WTC11 (cell line): ENCODE measurements around the gene PTPRG. TPM values are rescaled to one million over a fixed set of nuclear protein-coding genes. Genes with fewer than 3 reads are reported as not detected.

Experiments used
- ATAC-seq: fragments of 200-7000 bp; cut with Tn5 transposase; 2 replicates; pipeline ENCODE4 v1.10.0; 2021; ENCODE audit warnings: mild to moderate bottlenecking, moderate library complexity
- CTCF ChIA-PET: fragments of 300-600 bp; sonication (Branson Sonifier 250); formaldehyde crosslinking; loops from one replicate; lab custom pipeline; 2021; ENCODE audit warnings: antibody characterized with exemption; lab: Charles Lee
- POLR2A ChIA-PET: fragments of 350-600 bp; sonication (Branson Sonifier 250); formaldehyde crosslinking; loops from one replicate; lab custom pipeline; 2021; ENCODE audit warnings: antibody characterized with exemption; lab: Charles Lee
- DNase-seq: peaks from one replicate; pipeline ENCODE4 v3.0.0; 2021; ENCODE audit warnings: low spot score
- H3K27ac Mint-ChIP-seq: 2 replicates; pipeline ENCODE4 v1.8.0; 2021; ENCODE audit warnings: mixed read lengths
- H3K27me3 Mint-ChIP-seq: 2 replicates; pipeline ENCODE4 v1.8.0; 2021; ENCODE audit warnings: low read depth, mild to moderate bottlenecking, moderate library complexity, mixed read lengths
- H3K36me3 Mint-ChIP-seq: 2 replicates; pipeline ENCODE4 v1.8.0; 2021; ENCODE audit warnings: mixed read lengths
- H3K4me1 Mint-ChIP-seq: 2 replicates; pipeline ENCODE4 v1.8.0; 2022; ENCODE audit warnings: mixed read lengths
- H3K4me3 Mint-ChIP-seq: 2 replicates; pipeline ENCODE4 v1.8.0; 2021; ENCODE audit warnings: mild to moderate bottlenecking, moderate library complexity, mixed read lengths
- H3K9me3 Mint-ChIP-seq: 2 replicates; pipeline ENCODE4 v1.8.0; 2021; ENCODE audit warnings: mixed read lengths
- AR ChIP-seq: fragments of 250-450 bp; sonication (Bioruptor Pico); IDR thresholded peaks from 2 replicates; pipeline ENCODE4 v1.9.0; 2021; ENCODE audit warnings: mild to moderate bottlenecking
- ATF1 ChIP-seq: sonication (generic); formaldehyde crosslinking; IDR thresholded peaks from 2 replicates; pipeline ENCODE4 v1.8.1; 2023; ENCODE audit warnings: mild to moderate bottlenecking, moderate library complexity, missing genetic modification reagents
- CBFB ChIP-seq: sonication (generic); formaldehyde crosslinking; IDR thresholded peaks from 2 replicates; pipeline ENCODE4 v1.8.1; 2022; ENCODE audit warnings: mild to moderate bottlenecking, low read depth, missing genetic modification reagents
- CREM ChIP-seq: sonication (generic); formaldehyde crosslinking; IDR thresholded peaks from 2 replicates; pipeline ENCODE4 v1.8.1; 2022; ENCODE audit warnings: mild to moderate bottlenecking, missing genetic modification reagents, moderate library complexity
- E2F5 ChIP-seq: sonication (generic); formaldehyde crosslinking; IDR thresholded peaks from 2 replicates; pipeline ENCODE4 v1.8.1; 2022; ENCODE audit warnings: mild to moderate bottlenecking, moderate library complexity, missing genetic modification reagents
- FOXJ3 ChIP-seq: sonication (generic); formaldehyde crosslinking; IDR thresholded peaks from 2 replicates; pipeline ENCODE4 v1.9.0; 2021; ENCODE audit warnings: missing genetic modification reagents, mild to moderate bottlenecking, borderline replicate concordance
- FOXP1 ChIP-seq: sonication (generic); formaldehyde crosslinking; IDR thresholded peaks from 2 replicates; pipeline ENCODE4 v1.8.0; 2022; ENCODE audit warnings: missing genetic modification reagents, mild to moderate bottlenecking, moderate library complexity, borderline replicate concordance
- GTF2I ChIP-seq: fragments of 250-450 bp; sonication (Bioruptor Pico); conservative IDR thresholded peaks from 2 replicates; pipeline ENCODE4 v1.4.0; 2021; ENCODE audit warnings: mild to moderate bottlenecking
- HMGA2 ChIP-seq: fragments of 250-450 bp; sonication (Bioruptor Pico); IDR thresholded peaks from 2 replicates; pipeline ENCODE4 v1.4.0; 2021; ENCODE audit warnings: mild to moderate bottlenecking, moderate library complexity
- JAZF1 ChIP-seq: fragments of 250-450 bp; sonication (Bioruptor Pico); IDR thresholded peaks from 2 replicates; pipeline ENCODE4 v1.9.0; 2021; ENCODE audit warnings: moderate library complexity, mild to moderate bottlenecking, inconsistent platforms
- MAX ChIP-seq: sonication (generic); formaldehyde crosslinking; IDR thresholded peaks from 2 replicates; pipeline ENCODE4 v1.8.0; 2022; ENCODE audit warnings: mild to moderate bottlenecking, missing genetic modification reagents
- NR2C2 ChIP-seq: sonication (generic); formaldehyde crosslinking; IDR thresholded peaks from 2 replicates; pipeline ENCODE4 v1.8.0; 2022; ENCODE audit warnings: mild to moderate bottlenecking, missing genetic modification reagents
- RORB ChIP-seq: fragments of 250-450 bp; sonication (Bioruptor Pico); IDR thresholded peaks from 2 replicates; pipeline ENCODE4 v1.9.0; 2021; ENCODE audit warnings: mild to moderate bottlenecking
- SMAD3 ChIP-seq: sonication (generic); formaldehyde crosslinking; IDR thresholded peaks from 2 replicates; pipeline ENCODE4 v1.8.0; 2022; ENCODE audit warnings: missing genetic modification reagents, mild to moderate bottlenecking, borderline replicate concordance
- SMAD4 ChIP-seq: sonication (generic); formaldehyde crosslinking; IDR thresholded peaks from 2 replicates; pipeline ENCODE4 v1.8.0; 2022; ENCODE audit warnings: mild to moderate bottlenecking, missing genetic modification reagents
- USF1 ChIP-seq: sonication (generic); formaldehyde crosslinking; IDR thresholded peaks from 2 replicates; pipeline ENCODE4 v1.8.0; 2022; ENCODE audit warnings: mild to moderate bottlenecking, missing genetic modification reagents
- ZBTB21 ChIP-seq: sonication (generic); formaldehyde crosslinking; IDR thresholded peaks from 2 replicates; pipeline ENCODE4 v1.8.1; 2023; ENCODE audit warnings: mild to moderate bottlenecking, missing genetic modification reagents, borderline replicate concordance
- ZNF219 ChIP-seq: sonication (generic); formaldehyde crosslinking; IDR thresholded peaks from 2 replicates; pipeline ENCODE4 v1.8.0; 2023; ENCODE audit warnings: missing genetic modification reagents, mild to moderate bottlenecking, borderline replicate concordance
- ZNF281 ChIP-seq: sonication (generic); formaldehyde crosslinking; IDR thresholded peaks from 2 replicates; pipeline ENCODE4 v1.8.0; 2023; ENCODE audit warnings: mild to moderate bottlenecking, missing genetic modification reagents
- ZNF423 ChIP-seq: fragments of 250-450 bp; sonication (Bioruptor Pico); IDR thresholded peaks from 2 replicates; pipeline ENCODE4 v2.1.2; 2022; ENCODE audit warnings: mild to moderate bottlenecking, moderate library complexity
- total RNA-seq: library from RNA; stranded (reverse); gene quantifications from 3 replicates; pipeline ENCODE4 v1.2.3, GENCODE V29; 2021
- TF ChIP-seq, protein P1 (sequence below): sonication (generic); formaldehyde crosslinking; IDR thresholded peaks from 2 replicates; pipeline ENCODE4 v1.8.1; 2023; ENCODE audit warnings: mild to moderate bottlenecking, missing genetic modification reagents, moderate library complexity
- TF ChIP-seq, protein P2 (sequence below): sonication (generic); formaldehyde crosslinking; IDR thresholded peaks from 2 replicates; pipeline ENCODE4 v1.8.0; 2023; ENCODE audit warnings: missing genetic modification reagents, mild to moderate bottlenecking, borderline replicate concordance

Gene PTPRG
- total RNA-seq, 1 experiment from 2014 or later, result 106 TPM

- Mint-ChIP-seq H3K27me3 (peaks cover 11% of the 10 kb centered on the region), H3K4me3 (peak overlapping the region; percentile 95), H3K4me1 (peaks cover 27% of the 10 kb centered on the region), H3K27ac (peak overlapping the region; percentile 97), H3K9me3 (peaks cover 13% of the 10 kb centered on the region), H3K36me3 (peaks cover 5% of the 10 kb centered on the region; the same call in 1 of the 2 replicates)
- CTCF ChIA-PET, result interaction anchor here (0.8 to 2.3 kb wide), 5 partner anchors 12 to 314 kb away, joined by 3 to 16 read pairs (median 3); no protein-coding TSS in a partner anchor
- DNase-seq (peak; percentile 81), ATAC-seq (peak; percentile 23)
- POLR2A ChIA-PET, result interaction anchor here (0.6 to 1.9 kb wide), 8 partner anchors 17 to 1496 kb away, joined by 3 to 7 read pairs (median 3); no protein-coding TSS in a partner anchor
- TF ChIP-seq AR (CRISPR knock-in tag), result no peak
- no peak for TF ChIP-seq FOXP1 (CRISPR knock-in tag)
- peak; percentile 95 for TF ChIP-seq ZNF423 (CRISPR knock-in tag)
- TF ChIP-seq USF1 (CRISPR knock-in tag), result 0 out of 2 replicates have a peak, but pooled peaks have one; percentile 25
- peak; percentile 75; the same call in 1 of the 2 replicates for TF ChIP-seq ZBTB21 (CRISPR knock-in tag)
- peak; percentile 23; the same call in 1 of the 2 replicates for TF ChIP-seq ZNF219 (CRISPR knock-in tag)
- no peak for TF ChIP-seq SMAD4 (CRISPR knock-in tag)
- peak; percentile 37; the same call in 1 of the 2 replicates for TF ChIP-seq CREM (CRISPR knock-in tag)
- TF ChIP-seq, protein P1, sequence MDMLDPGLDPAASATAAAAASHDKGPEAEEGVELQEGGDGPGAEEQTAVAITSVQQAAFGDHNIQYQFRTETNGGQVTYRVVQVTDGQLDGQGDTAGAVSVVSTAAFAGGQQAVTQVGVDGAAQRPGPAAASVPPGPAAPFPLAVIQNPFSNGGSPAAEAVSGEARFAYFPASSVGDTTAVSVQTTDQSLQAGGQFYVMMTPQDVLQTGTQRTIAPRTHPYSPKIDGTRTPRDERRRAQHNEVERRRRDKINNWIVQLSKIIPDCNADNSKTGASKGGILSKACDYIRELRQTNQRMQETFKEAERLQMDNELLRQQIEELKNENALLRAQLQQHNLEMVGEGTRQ, result no peak
- TF ChIP-seq CBFB (CRISPR knock-in tag), result no peak
- TF ChIP-seq JAZF1 (CRISPR knock-in tag), result no peak
- 0 out of 2 replicates have a peak, but pooled peaks have one; percentile 48 for TF ChIP-seq E2F5 (CRISPR knock-in tag)
- TF ChIP-seq RORB (CRISPR knock-in tag), result no peak
- TF ChIP-seq GTF2I (CRISPR knock-in tag), result 0 out of 2 replicates have a peak, but pooled peaks have one; percentile 3
- TF ChIP-seq ATF1 (CRISPR knock-in tag), result no peak
- TF ChIP-seq MAX (CRISPR knock-in tag), result peak; percentile 31; the same call in 1 of the 2 replicates
- TF ChIP-seq NR2C2 (CRISPR knock-in tag), result 0 out of 2 replicates have a peak, but pooled peaks have one; percentile 19
- no peak for TF ChIP-seq FOXJ3
- no peak for TF ChIP-seq HMGA2 (CRISPR knock-in tag)
- peak; percentile 61; the same call in 1 of the 2 replicates for TF ChIP-seq ZNF281 (CRISPR knock-in tag)
- TF ChIP-seq, protein P2, sequence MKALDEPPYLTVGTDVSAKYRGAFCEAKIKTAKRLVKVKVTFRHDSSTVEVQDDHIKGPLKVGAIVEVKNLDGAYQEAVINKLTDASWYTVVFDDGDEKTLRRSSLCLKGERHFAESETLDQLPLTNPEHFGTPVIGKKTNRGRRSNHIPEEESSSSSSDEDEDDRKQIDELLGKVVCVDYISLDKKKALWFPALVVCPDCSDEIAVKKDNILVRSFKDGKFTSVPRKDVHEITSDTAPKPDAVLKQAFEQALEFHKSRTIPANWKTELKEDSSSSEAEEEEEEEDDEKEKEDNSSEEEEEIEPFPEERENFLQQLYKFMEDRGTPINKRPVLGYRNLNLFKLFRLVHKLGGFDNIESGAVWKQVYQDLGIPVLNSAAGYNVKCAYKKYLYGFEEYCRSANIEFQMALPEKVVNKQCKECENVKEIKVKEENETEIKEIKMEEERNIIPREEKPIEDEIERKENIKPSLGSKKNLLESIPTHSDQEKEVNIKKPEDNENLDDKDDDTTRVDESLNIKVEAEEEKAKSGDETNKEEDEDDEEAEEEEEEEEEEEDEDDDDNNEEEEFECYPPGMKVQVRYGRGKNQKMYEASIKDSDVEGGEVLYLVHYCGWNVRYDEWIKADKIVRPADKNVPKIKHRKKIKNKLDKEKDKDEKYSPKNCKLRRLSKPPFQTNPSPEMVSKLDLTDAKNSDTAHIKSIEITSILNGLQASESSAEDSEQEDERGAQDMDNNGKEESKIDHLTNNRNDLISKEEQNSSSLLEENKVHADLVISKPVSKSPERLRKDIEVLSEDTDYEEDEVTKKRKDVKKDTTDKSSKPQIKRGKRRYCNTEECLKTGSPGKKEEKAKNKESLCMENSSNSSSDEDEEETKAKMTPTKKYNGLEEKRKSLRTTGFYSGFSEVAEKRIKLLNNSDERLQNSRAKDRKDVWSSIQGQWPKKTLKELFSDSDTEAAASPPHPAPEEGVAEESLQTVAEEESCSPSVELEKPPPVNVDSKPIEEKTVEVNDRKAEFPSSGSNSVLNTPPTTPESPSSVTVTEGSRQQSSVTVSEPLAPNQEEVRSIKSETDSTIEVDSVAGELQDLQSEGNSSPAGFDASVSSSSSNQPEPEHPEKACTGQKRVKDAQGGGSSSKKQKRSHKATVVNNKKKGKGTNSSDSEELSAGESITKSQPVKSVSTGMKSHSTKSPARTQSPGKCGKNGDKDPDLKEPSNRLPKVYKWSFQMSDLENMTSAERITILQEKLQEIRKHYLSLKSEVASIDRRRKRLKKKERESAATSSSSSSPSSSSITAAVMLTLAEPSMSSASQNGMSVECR (CRISPR knock-in tag), result peak; percentile 50; the same call in 1 of the 2 replicates
- TF ChIP-seq SMAD3, result 0 out of 2 replicates have a peak, but pooled peaks have one; percentile 58
Measured at GRCh38 chr3:61560517-61561373, 626 bp upstream of the PTPRG start.
